CD14-positive monocyte (primary cell): ENCODE data around the gene BHLHA9. TPM values are rescaled to one million over a fixed set of nuclear protein-coding genes. Genes with fewer than 3 reads are reported as not detected.

Experiments
- DNase-seq, 3 donors: peaks; one replicate each; pipeline ENCODE4 v3.0.0-alpha.2; 2011 to 2022
- H2AFZ ChIP-seq: 2 replicates; pipeline ENCODE4 v1.6.0; 2012; ENCODE audit warnings: mild to moderate bottlenecking, low read depth, low read length, inconsistent platforms; ENCODE audit not compliant: insufficient read depth, poor library complexity, severe bottlenecking
- H3K27ac ChIP-seq, 2 donors: 1 replicate in 1 of 2; 2 replicates in 1 of 2; pipeline ENCODE4 v1.5.1; 2012 to 2013; ENCODE audit warnings: low read length in 2 of 2, control low read depth in 1 of 2, inconsistent platforms in 1 of 2, low read depth in 1 of 2, mild to moderate bottlenecking in 1 of 2
- H3K27me3 ChIP-seq, 2 donors: one replicate each; pipeline versions ENCODE4 v1.6.0 to v1.6.1; 2011 to 2013; ENCODE audit warnings: low read length in 2 of 2; ENCODE audit not compliant: control insufficient read depth in 2 of 2, insufficient read depth in 2 of 2
- H3K36me3 ChIP-seq, 2 donors: replicated peaks in 1 of 2; 1 replicate in 1 of 2; 2 replicates in 1 of 2; pipeline versions ENCODE4 v1.5.1 to v1.6.1; 2012 to 2013; ENCODE audit warnings: low read length in 2 of 2, control low read depth in 1 of 2, inconsistent platforms in 1 of 2, mild to moderate bottlenecking in 1 of 2; ENCODE audit not compliant: insufficient read depth in 2 of 2, control insufficient read depth in 1 of 2
- H3K4me1 ChIP-seq, 2 donors: 1 replicate in 1 of 2; 2 replicates in 1 of 2; pipeline versions ENCODE4 v1.5.1 to v1.6.1; 2012 to 2013; ENCODE audit warnings: low read length in 2 of 2, control low read depth in 1 of 2, inconsistent platforms in 1 of 2, mild to moderate bottlenecking in 1 of 2, moderate library complexity in 1 of 2; ENCODE audit not compliant: insufficient read depth in 2 of 2, control insufficient read depth in 1 of 2
- H3K4me2 ChIP-seq: replicated peaks from 2 replicates; pipeline ENCODE3; 2012; ENCODE audit warnings: low read length, moderate library complexity, mild to moderate bottlenecking; ENCODE audit not compliant: poor library complexity, severe bottlenecking; ENCODE audit errors: extremely low read depth
- H3K4me3 ChIP-seq, 3 experiments: fragments of 200-600 bp in 1 of 3; sonication (generic) in 1 of 3; replicated peaks in 1 of 3; 1 replicate in 2 of 3; 2 replicates in 1 of 3; pipeline ENCODE4 v1.5.1; 2011 to 2013; ENCODE audit warnings: low read length in 3 of 3, mild to moderate bottlenecking in 3 of 3, control low read depth in 2 of 3, low read depth in 2 of 3, inconsistent platforms in 1 of 3, moderate library complexity in 1 of 3
- H3K79me2 ChIP-seq: 2 replicates; pipeline ENCODE4 v1.6.0; 2012; ENCODE audit warnings: mild to moderate bottlenecking, control low read depth, inconsistent platforms, low read length, moderate library complexity; ENCODE audit not compliant: insufficient read depth
- H3K9ac ChIP-seq: 2 replicates; pipeline ENCODE4 v1.6.0; 2017; ENCODE audit warnings: low read length, mild to moderate bottlenecking; ENCODE audit not compliant: insufficient read depth, poor library complexity, severe bottlenecking
- H3K9me3 ChIP-seq, 2 donors: replicated peaks in 1 of 2; 1 replicate in 1 of 2; 2 replicates in 1 of 2; pipeline versions ENCODE4 v1.5.1 to v1.6.1; 2012 to 2013; ENCODE audit warnings: low read length in 2 of 2, control low read depth in 1 of 2; ENCODE audit not compliant: control insufficient read depth in 1 of 2, insufficient read depth in 1 of 2
- H4K20me1 ChIP-seq: 2 replicates; pipeline ENCODE4 v1.6.0; 2012; ENCODE audit warnings: mild to moderate bottlenecking, low read length, control low read depth, moderate library complexity; ENCODE audit not compliant: insufficient read depth
- H3K27ac Mint-ChIP-seq, 7 donors: one replicate each; pipeline ENCODE4 v1.8.0; 2020; ENCODE audit warnings: mild to moderate bottlenecking in 7 of 7, mixed read lengths in 7 of 7, moderate library complexity in 6 of 7, inconsistent platforms in 2 of 7
- H3K27me3 Mint-ChIP-seq, 3 donors: one replicate each; pipeline ENCODE4 v1.8.0; 2021 to 2022; ENCODE audit warnings: low read depth in 3 of 3, mild to moderate bottlenecking in 3 of 3, mixed read lengths in 3 of 3, moderate library complexity in 3 of 3, inconsistent platforms in 1 of 3
- H3K36me3 Mint-ChIP-seq, 2 donors: one replicate each; pipeline ENCODE4 v1.8.0; 2020; ENCODE audit warnings: mixed read lengths in 2 of 2, inconsistent platforms in 1 of 2, mild to moderate bottlenecking in 1 of 2
- H3K4me1 Mint-ChIP-seq: one replicate; pipeline ENCODE4 v1.8.0; 2020; ENCODE audit warnings: mild to moderate bottlenecking, mixed read lengths
- H3K4me3 Mint-ChIP-seq, 2 donors: one replicate each; pipeline ENCODE4 v1.8.0; 2020; ENCODE audit warnings: mild to moderate bottlenecking in 2 of 2, mixed read lengths in 2 of 2, moderate library complexity in 1 of 2
- H3K9me3 Mint-ChIP-seq, 7 donors: one replicate each; pipeline ENCODE4 v1.8.0; 2020 to 2022; ENCODE audit warnings: mixed read lengths in 7 of 7, mild to moderate bottlenecking in 6 of 7, moderate library complexity in 6 of 7, inconsistent platforms in 2 of 7
- WGBS: methylation state at CpG from one replicate; pipeline ENCODE4 v1.1.5; 2013; ENCODE audit warnings: missing lambda C conversion rate; ENCODE audit not compliant: insufficient coverage; 5-methylcytosine and 5-hydroxymethylcytosine counted together
- intact Hi-C, 2 donors: fragments of 100-400 bp; cut with micrococcal nuclease; formaldehyde crosslinking; loops; one replicate each; pipeline versions ENCODE4 v1.15.0 to v1.15.1; 2023
- polyA plus RNA-seq, 3 donors: library from polyadenylated mRNA; depleted of rRNA in 1 of 3; unstranded in 2 of 3; stranded (reverse) in 1 of 3; fragments of 300-500 nt in 2 of 3; fragments of >200 nt in 1 of 3; fragmentation: Illumina TruSeq in 2 of 3; gene quantifications; 1 replicate in 2 of 3; 2 replicates in 1 of 3; pipeline ENCODE4 v1.2.3, GENCODE V29; 2012 to 2021
- TF ChIP-seq, protein P1 (sequence below): fragments of 200-600 bp; IDR thresholded peaks from one replicate; pipeline ENCODE4 v1.8.0; 2022; ENCODE audit warnings: antibody characterized with exemption, mild to moderate bottlenecking

BHLHA9 gene
- polyA plus RNA-seq, 3 donors: not detected

DNA sequence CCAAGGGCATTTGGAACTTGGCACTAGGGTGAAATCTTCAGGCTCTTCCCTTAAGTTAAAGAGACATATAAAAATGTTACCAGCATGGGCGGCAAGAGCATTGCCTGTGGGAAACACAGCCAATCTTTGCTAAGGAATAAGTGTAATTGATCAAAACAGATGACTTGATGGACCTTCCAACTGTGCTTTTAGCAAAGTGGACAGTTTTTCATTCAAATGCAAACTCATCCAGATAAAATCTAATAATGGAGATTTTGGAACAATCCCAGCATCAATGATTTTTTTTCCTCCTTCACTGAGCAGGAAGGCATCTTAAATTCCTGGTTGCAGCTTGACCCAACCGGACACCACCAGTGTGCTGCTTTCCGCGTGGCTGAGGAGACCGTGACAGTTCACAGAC, 42.9 kb upstream of the BHLHA9 start:
- peak overlapping the region in 1 of 2 donors; percentile 90 for H3K27ac ChIP-seq
- H3K4me2 ChIP-seq: peak overlapping the region; percentile 83
- H4K20me1 ChIP-seq: peaks cover 62% of the 10 kb centered on the region
- Mint-ChIP-seq H3K9me3 (peaks cover 0 to 4% (median 0%) of the 10 kb centered on the region in 7 donors), H3K36me3 (peaks cover 32 to 44% of the 10 kb centered on the region in 2 donors), H3K4me3 (peak overlapping the region; percentile 99 to 100), H3K4me1 (peaks cover 52% of the 10 kb centered on the region), H3K27me3 (peaks cover 1 to 10% (median 9%) of the 10 kb centered on the region in 3 donors), H3K27ac (peak overlapping the region in 6 of 7 donors; percentile 11 to 93 (median 89))
- H3K9ac ChIP-seq: peak overlapping the region; percentile 89
- no peak for DNase-seq
- H3K4me3 ChIP-seq: peak overlapping the region; percentile 40 to 86 (median 59)
- peaks cover 70% of the 10 kb centered on the region for H3K79me2 ChIP-seq
- intact Hi-C loops: no loop called here
- 96% methylated on average over 4 of the region's 5 CpGs for WGBS
- peaks cover 5 to 15% of the 10 kb centered on the region in 2 donors for H3K36me3 ChIP-seq
- TF ChIP-seq, protein P1, sequence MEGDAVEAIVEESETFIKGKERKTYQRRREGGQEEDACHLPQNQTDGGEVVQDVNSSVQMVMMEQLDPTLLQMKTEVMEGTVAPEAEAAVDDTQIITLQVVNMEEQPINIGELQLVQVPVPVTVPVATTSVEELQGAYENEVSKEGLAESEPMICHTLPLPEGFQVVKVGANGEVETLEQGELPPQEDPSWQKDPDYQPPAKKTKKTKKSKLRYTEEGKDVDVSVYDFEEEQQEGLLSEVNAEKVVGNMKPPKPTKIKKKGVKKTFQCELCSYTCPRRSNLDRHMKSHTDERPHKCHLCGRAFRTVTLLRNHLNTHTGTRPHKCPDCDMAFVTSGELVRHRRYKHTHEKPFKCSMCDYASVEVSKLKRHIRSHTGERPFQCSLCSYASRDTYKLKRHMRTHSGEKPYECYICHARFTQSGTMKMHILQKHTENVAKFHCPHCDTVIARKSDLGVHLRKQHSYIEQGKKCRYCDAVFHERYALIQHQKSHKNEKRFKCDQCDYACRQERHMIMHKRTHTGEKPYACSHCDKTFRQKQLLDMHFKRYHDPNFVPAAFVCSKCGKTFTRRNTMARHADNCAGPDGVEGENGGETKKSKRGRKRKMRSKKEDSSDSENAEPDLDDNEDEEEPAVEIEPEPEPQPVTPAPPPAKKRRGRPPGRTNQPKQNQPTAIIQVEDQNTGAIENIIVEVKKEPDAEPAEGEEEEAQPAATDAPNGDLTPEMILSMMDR: no peak
- no peaks in the 10 kb centered on the region for H3K9me3 ChIP-seq
- H3K27me3 ChIP-seq: no peaks in the 10 kb centered on the region
- H3K4me1 ChIP-seq: peaks cover 42 to 50% of the 10 kb centered on the region in 2 donors
- H2AFZ ChIP-seq: no peak overlapping the region

DNA sequence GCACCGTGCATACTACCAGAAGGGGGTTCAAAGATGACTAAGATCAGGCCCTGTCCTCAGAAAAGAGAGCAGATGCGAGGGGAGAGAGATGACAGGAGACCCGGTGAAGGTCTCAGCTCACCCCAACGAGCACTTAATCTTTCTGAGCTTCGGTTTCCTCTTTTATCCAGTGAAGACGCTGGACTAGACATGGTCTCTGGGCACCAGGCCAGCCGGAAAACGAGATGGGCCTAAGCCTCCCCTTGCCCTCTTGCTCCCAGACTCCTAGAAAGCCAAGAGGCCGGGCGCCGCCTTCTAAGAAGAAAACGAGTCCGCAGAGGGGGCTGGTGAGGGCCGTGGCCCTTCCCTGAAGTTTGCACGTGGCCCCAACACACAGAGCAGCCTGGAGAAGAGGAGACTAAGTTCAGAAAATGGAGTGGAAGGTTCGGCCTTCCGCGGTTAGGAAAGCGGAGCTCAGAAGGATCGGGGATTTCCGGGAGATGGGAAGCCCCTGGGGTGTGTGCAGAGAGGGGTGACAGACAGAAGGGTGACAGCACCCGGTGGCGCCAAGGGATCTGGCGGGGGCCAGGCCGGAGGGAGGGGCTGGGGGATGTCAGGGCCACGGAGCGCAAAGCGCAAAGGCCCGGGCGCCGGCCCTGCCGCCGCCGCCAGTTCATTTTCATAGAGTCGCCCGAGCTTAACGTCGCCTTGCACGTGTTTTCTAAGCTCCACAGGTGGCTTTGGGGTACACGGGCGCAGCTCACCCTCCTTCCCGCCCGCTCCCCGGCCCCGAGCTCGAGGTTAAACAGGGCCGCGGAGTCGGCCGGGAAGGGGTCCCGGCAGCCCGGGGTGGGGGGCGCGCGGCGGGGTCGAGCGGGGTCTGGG, 42.1 kb upstream of the BHLHA9 start:
- WGBS: 5% methylated on average over 52 of the region's 58 CpGs
- no peaks in the 10 kb centered on the region for H3K27me3 ChIP-seq

More for the DNA sequence above, 42.1 kb upstream of the BHLHA9 start:
- Mint-ChIP-seq H3K36me3 (peaks cover 32 to 42% of the 10 kb centered on the region in 2 donors), H3K4me3 (peak overlapping the region; percentile 99 to 100), H3K27me3 (peaks cover 4 to 15% (median 13%) of the 10 kb centered on the region in 3 donors), H3K9me3 (peaks cover 0 to 4% (median 0%) of the 10 kb centered on the region in 7 donors), H3K4me1 (peaks cover 52% of the 10 kb centered on the region), H3K27ac (peak overlapping the region; percentile 84 to 94 (median 91))
- Histone ChIP-seq H3K9ac (peak overlapping the region; percentile 89), H3K9me3 (no peaks in the 10 kb centered on the region), H4K20me1 (peaks cover 54% of the 10 kb centered on the region), H3K4me3 (peak overlapping the region; percentile 40 to 86 (median 59)), H3K4me2 (peak overlapping the region; percentile 83), H2AFZ (peak overlapping the region; percentile 52), H3K36me3 (peaks cover 5 to 15% of the 10 kb centered on the region in 2 donors), H3K79me2 (peaks cover 62% of the 10 kb centered on the region), H3K4me1 (peaks cover 42 to 50% of the 10 kb centered on the region in 2 donors), H3K27ac (peak overlapping the region; percentile 56 to 90)
- TF ChIP-seq, protein P1: no peak
- intact Hi-C loops: loop anchor here in 1 of 2 donors (2.0 kb wide), 1 partner anchor 21 kb away; no protein-coding TSS in a partner anchor
- DNase-seq: peak; percentile 49 to 88 (median 64)
